ENCODE data around the gene PARN. TPM values are rescaled to one million over a fixed set of nuclear protein-coding genes. Genes with fewer than 3 reads are reported as not detected.

The PARN gene
- total RNA-seq, 1 experiment from 2014 or later, result 56.2 TPM

DNA sequence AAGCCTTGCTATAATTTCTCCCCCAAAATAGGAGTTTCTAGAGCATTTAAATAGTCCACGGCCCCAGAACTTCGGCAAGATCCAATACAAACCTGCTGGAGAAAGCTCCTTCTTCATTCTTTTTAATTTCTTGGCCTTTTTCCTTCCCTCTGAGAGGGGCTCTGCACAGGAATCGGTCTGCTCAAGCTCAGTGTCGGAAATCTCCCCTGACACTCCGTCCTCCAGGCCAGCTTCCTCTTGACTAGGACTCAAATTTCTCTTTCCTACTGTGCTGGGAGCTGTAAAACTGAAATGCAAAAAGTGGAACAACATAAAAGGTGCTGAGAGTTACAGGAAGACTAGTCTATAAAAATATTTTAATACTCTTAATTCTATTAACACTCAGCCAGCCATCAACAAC, 183.3 kb downstream of the PARN start:
- no peak overlapping the region for H2BK20ac ChIP-seq (ENCODE audit: low read depth, low read length, poor library complexity, severe bottlenecking)
- H3K14ac ChIP-seq (ENCODE audit: insufficient read depth, low read length), result no peak overlapping the region
- Mint-ChIP-seq H3K9me3 (no peaks in the 10 kb centered on the region), H3K27me3 (ENCODE audit: low read depth) (no peaks in the 10 kb centered on the region), H3K4me3 (no peak overlapping the region), H3K36me3 (ENCODE audit: insufficient read depth in 1 of 3, low read depth in 3 of 3) (peaks cover 0 to 9% (median 0%) of the 10 kb centered on the region in 3 experiments; a peak in 2 of 7 replicates), H3K27ac (peak overlapping the region; percentile 19 to 80 (median 68); a peak in 5 of 7 replicates), H3K4me1 (peaks cover 7 to 8% of the 10 kb centered on the region in 2 experiments; a peak in 3 of 4 replicates)
- no peaks in the 10 kb centered on the region for H3K27me3 ChIP-seq (ENCODE audit: insufficient read depth, low read length)
- H3K23me2 ChIP-seq (ENCODE audit: insufficient read length, low read depth, low read length, poor library complexity, severe bottlenecking), result no peaks in the 10 kb centered on the region
- no peak overlapping the region for H2BK120ac ChIP-seq (ENCODE audit: low read depth, low read length, poor library complexity, severe bottlenecking)
- no peaks in the 10 kb centered on the region for H3K9me3 ChIP-seq (ENCODE audit: control insufficient read depth, low read depth, low read length)
- no peak overlapping the region for H3K27ac ChIP-seq (ENCODE audit: insufficient read length, low read depth, low read length)
- no peaks in the 10 kb centered on the region for H3K79me2 ChIP-seq (ENCODE audit: insufficient read depth, low read length)
- TF ChIP-seq, protein P1, sequence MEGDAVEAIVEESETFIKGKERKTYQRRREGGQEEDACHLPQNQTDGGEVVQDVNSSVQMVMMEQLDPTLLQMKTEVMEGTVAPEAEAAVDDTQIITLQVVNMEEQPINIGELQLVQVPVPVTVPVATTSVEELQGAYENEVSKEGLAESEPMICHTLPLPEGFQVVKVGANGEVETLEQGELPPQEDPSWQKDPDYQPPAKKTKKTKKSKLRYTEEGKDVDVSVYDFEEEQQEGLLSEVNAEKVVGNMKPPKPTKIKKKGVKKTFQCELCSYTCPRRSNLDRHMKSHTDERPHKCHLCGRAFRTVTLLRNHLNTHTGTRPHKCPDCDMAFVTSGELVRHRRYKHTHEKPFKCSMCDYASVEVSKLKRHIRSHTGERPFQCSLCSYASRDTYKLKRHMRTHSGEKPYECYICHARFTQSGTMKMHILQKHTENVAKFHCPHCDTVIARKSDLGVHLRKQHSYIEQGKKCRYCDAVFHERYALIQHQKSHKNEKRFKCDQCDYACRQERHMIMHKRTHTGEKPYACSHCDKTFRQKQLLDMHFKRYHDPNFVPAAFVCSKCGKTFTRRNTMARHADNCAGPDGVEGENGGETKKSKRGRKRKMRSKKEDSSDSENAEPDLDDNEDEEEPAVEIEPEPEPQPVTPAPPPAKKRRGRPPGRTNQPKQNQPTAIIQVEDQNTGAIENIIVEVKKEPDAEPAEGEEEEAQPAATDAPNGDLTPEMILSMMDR (conservative IDR thresholded peaks at IDR 0.05), result no peak
- H3K18ac ChIP-seq (ENCODE audit: insufficient read length, low read depth, low read length), result no peak overlapping the region
- H3K4me1 ChIP-seq (ENCODE audit: insufficient read depth, low read length), result no peaks in the 10 kb centered on the region
- no peak overlapping the region for H3K23ac ChIP-seq (ENCODE audit: insufficient read length, low read depth, low read length)
- H2BK15ac ChIP-seq (ENCODE audit: low read depth, low read length), result no peak overlapping the region
- DNase-seq, result no peak
- no peaks in the 10 kb centered on the region for H3K79me1 ChIP-seq (ENCODE audit: insufficient read depth, low read depth, low read length, poor library complexity, severe bottlenecking)
- H3K9ac ChIP-seq (ENCODE audit: extremely low read depth, insufficient read length, low read length), result no peak overlapping the region
- no peak overlapping the region for H3K56ac ChIP-seq (ENCODE audit: insufficient read length, low read depth, low read length)
- no peak overlapping the region for H2BK12ac ChIP-seq (ENCODE audit: insufficient read length, low read depth, low read length)
- H3K4me2 ChIP-seq (ENCODE audit: insufficient read depth, insufficient read length, low read length), result no peak overlapping the region
- no peak overlapping the region for H2BK5ac ChIP-seq (ENCODE audit: insufficient read length, low read length)
- H3T11ph ChIP-seq (ENCODE audit: low read length), result no peak overlapping the region
- no peak overlapping the region for H4K91ac ChIP-seq (ENCODE audit: insufficient read length, low read depth, low read length)
- no CpG with 5 or more reads among the region's 5 CpGs for WGBS (ENCODE audit: extremely low coverage, insufficient read length, low lambda C conversion rate)
- no peak overlapping the region for H3K4ac ChIP-seq (ENCODE audit: low read depth, low read length)
- H4K20me1 ChIP-seq (ENCODE audit: control insufficient read depth, insufficient read depth, insufficient read length), result no peaks in the 10 kb centered on the region
- H2AK5ac ChIP-seq (ENCODE audit: insufficient read length, low read length), result no peak overlapping the region
- no peak overlapping the region for H4K8ac ChIP-seq (replicated peaks; ENCODE audit: insufficient read length, low read depth, low read length)
- no peak overlapping the region for H4K5ac ChIP-seq (ENCODE audit: insufficient read length, low read depth, low read length)
- no peak overlapping the region for H2AFZ ChIP-seq (ENCODE audit: low read length)
